ENCODE data around the gene RNF224.
A peak's percentile ranks its signal among the peaks of the same experiment; 100 is the strongest.

The RNF224 gene

GRCh38 chr9:137221095-137221505 is 6.2 kb upstream of the RNF224 start:
- Histone ChIP-seq H3K4me2 (ENCODE audit: low read length) (peak overlapping the region; percentile 74), H3K36me3 (replicated peaks; ENCODE audit: low read depth, low read length) (no peaks in the 10 kb centered on the region), H3K79me2 (ENCODE audit: low read length) (no peaks in the 10 kb centered on the region), H3K9me3 (ENCODE audit: insufficient read depth, low read length) (no peaks in the 10 kb centered on the region), H2AFZ (ENCODE audit: low read depth, low read length) (no peak overlapping the region), H3K27ac (ENCODE audit: low read length) (no peak overlapping the region), H3K9ac (ENCODE audit: low read length) (peak overlapping the region; percentile 62; the same call in 1 of the 2 replicates), H3K27me3 (ENCODE audit: low read depth, low read length) (no peaks in the 10 kb centered on the region), H3K4me1 (ENCODE audit: low read length) (peaks cover 10% of the 10 kb centered on the region; the same call in 1 of the 2 replicates), H4K20me1 (ENCODE audit: insufficient read depth, low read length) (no peaks in the 10 kb centered on the region), H3K4me3 (ENCODE audit: low read length) (peak overlapping the region; percentile 84)
- TF ChIP-seq CTCF (IDR thresholded peaks at IDR 0.05; ENCODE audit: low read depth, low read length) (no peak), EZH2phosphoT487 (IDR thresholded peaks at IDR 0.05; ENCODE audit: low read depth) (no peak)

GRCh38 chr9:137221506-137222111 is 5.7 kb upstream of the RNF224 start:
- Histone ChIP-seq H2AFZ (ENCODE audit: low read depth, low read length) (no peak overlapping the region), H3K4me2 (ENCODE audit: low read length) (peak overlapping the region; percentile 74), H3K79me2 (ENCODE audit: low read length) (no peaks in the 10 kb centered on the region), H3K27me3 (ENCODE audit: low read depth, low read length) (no peaks in the 10 kb centered on the region), H3K9ac (ENCODE audit: low read length) (peak overlapping the region; percentile 62), H3K9me3 (ENCODE audit: insufficient read depth, low read length) (no peaks in the 10 kb centered on the region), H3K4me1 (ENCODE audit: low read length) (peaks cover 10% of the 10 kb centered on the region; the same call in 1 of the 2 replicates), H3K36me3 (replicated peaks; ENCODE audit: low read depth, low read length) (no peaks in the 10 kb centered on the region), H3K4me3 (ENCODE audit: low read length) (peak overlapping the region; percentile 84), H3K27ac (ENCODE audit: low read length) (no peak overlapping the region), H4K20me1 (ENCODE audit: insufficient read depth, low read length) (no peaks in the 10 kb centered on the region)
- TF ChIP-seq CTCF (IDR thresholded peaks at IDR 0.05; ENCODE audit: low read depth, low read length), result no peak

GRCh38 chr9:137222190-137223077 is 4.9 kb upstream of the RNF224 start, which contains the start of gene RNF208:
Gene RNF208, minus strand, starts transcription at chr9:137222240. Its CDS starts 1,028 bp downstream, at chr9:137221212.
- Histone ChIP-seq H2AFZ (ENCODE audit: low read depth, low read length) (no peak within 1 kb of the TSS), H3K36me3 (replicated peaks; ENCODE audit: low read depth, low read length) (no peaks in the 10 kb centered on the region), H4K20me1 (ENCODE audit: insufficient read depth, low read length) (no peaks in the 10 kb centered on the region), H3K79me2 (ENCODE audit: low read length) (no peaks in the 10 kb centered on the region), H3K4me3 (ENCODE audit: low read length) (peak within 1 kb of the TSS; percentile 93), H3K9ac (ENCODE audit: low read length) (peak within 1 kb of the TSS; percentile 62), H3K4me1 (ENCODE audit: low read length) (peaks cover 12% of the 10 kb centered on the region), H3K27me3 (ENCODE audit: low read depth, low read length) (no peaks in the 10 kb centered on the region), H3K4me2 (ENCODE audit: low read length) (peak within 1 kb of the TSS; percentile 75), H3K9me3 (ENCODE audit: insufficient read depth, low read length) (no peaks in the 10 kb centered on the region), H3K27ac (ENCODE audit: low read length) (peak within 1 kb of the TSS; percentile 14; the same call in 1 of the 2 replicates)
- TF ChIP-seq EZH2phosphoT487 (IDR thresholded peaks at IDR 0.05; ENCODE audit: low read depth) (no peak), CTCF (IDR thresholded peaks at IDR 0.05; ENCODE audit: low read depth, low read length) (no peak)

Data from OCI-LY3 (cell line).